GM12874 (cell line): ENCODE data around the gene MLST8.

Experiments
- TF ChIP-seq, protein P1 (sequence below): IDR thresholded peaks from 2 replicates; pipeline ENCODE4 v1.5.1; 2011; ENCODE audit warnings: low read depth, mild to moderate bottlenecking, control low read depth, low read length, moderate library complexity; ENCODE audit not compliant: insufficient read depth

Gene MLST8

GRCh38 chr16:2170080-2170479 is 35.2 kb upstream of the MLST8 start:
- TF ChIP-seq, protein P1, sequence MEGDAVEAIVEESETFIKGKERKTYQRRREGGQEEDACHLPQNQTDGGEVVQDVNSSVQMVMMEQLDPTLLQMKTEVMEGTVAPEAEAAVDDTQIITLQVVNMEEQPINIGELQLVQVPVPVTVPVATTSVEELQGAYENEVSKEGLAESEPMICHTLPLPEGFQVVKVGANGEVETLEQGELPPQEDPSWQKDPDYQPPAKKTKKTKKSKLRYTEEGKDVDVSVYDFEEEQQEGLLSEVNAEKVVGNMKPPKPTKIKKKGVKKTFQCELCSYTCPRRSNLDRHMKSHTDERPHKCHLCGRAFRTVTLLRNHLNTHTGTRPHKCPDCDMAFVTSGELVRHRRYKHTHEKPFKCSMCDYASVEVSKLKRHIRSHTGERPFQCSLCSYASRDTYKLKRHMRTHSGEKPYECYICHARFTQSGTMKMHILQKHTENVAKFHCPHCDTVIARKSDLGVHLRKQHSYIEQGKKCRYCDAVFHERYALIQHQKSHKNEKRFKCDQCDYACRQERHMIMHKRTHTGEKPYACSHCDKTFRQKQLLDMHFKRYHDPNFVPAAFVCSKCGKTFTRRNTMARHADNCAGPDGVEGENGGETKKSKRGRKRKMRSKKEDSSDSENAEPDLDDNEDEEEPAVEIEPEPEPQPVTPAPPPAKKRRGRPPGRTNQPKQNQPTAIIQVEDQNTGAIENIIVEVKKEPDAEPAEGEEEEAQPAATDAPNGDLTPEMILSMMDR: no peak

GRCh38 chr16:2170587-2171435 is 34.4 kb upstream of the MLST8 start:
- TF ChIP-seq, protein P1: no peak

GRCh38 chr16:2171601-2172178 is 33.6 kb upstream of the MLST8 start:
- TF ChIP-seq, protein P1: no peak

DNA sequence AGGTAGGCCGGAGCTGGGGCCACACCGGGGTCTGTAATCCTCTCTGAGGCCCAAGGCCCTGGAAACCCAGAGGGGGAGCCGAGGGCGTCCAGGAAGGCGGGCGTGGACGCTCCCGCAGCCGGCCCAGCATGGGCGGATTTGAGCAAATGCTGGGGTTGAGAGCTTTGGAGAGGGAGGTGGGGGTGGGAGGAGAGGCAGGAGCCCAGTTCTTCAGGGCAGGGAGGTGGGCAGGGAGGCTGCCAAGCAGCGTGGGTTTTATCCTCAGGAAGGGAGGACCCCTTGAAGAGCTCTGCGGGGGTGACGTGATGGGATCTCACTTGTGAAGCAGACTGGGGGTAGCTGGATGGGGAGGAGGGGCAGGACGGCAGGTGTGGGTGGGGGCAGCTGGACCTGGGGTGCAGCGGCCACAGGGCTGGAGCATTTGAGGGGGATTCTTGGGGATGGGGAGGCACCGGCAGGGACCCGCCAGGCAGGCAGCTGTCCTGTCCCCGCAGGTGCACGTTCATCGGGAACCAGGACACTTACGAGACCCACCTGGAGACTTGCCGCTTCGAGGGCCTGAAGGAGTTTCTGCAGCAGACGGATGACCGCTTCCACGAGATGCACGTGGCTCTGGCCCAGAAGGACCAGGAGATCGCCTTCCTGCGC is 32.4 kb upstream of the MLST8 start:
- TF ChIP-seq, protein P1: no peak

GRCh38 chr16:2173366-2173765 is 31.9 kb upstream of the MLST8 start:
- TF ChIP-seq, protein P1: no peak

DNA sequence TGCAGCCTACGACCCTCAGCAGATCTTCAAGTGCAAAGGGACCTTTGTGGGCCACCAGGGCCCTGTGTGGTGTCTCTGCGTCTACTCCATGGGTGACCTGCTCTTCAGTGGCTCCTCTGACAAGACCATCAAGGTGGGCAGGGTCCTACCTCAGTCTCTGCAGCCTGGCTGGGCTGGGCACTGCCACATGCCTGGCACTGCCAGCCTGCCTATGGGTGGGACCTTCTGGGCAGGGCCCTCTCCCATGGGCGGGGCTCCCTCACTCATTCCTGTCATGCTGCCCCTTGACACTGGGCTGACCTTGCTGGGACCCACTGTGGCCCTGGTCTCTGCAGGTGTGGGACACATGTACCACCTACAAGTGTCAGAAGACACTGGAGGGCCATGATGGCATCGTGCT is 31.3 kb upstream of the MLST8 start:
- TF ChIP-seq, protein P1: no peak

GRCh38 chr16:2174396-2175131 is 30.7 kb upstream of the MLST8 start:
- TF ChIP-seq, protein P1: no peak
